Esophagus muscularis mucosa (tissue), 3 donors: ENCODE results near the gene CRIP2.

Source experiments
- POLR2A ChIP-seq: fragments of 450-650 bp; IDR thresholded peaks from one replicate; pipeline ENCODE4 v1.6.1; 2017; ENCODE audit warnings: antibody characterized with exemption, moderate library complexity, mild to moderate bottlenecking, low read depth
- TF ChIP-seq, protein P1 (sequence below), 3 experiments: fragments of 200-600 bp in 2 of 3; fragments of 450-650 bp in 1 of 3; sonication (generic) in 2 of 3; IDR thresholded peaks; one replicate each; pipeline ENCODE4 v1.5.1; 2017 to 2019; ENCODE audit warnings: antibody characterized with exemption in 3 of 3, mild to moderate bottlenecking in 2 of 3, moderate library complexity in 1 of 3

DNA sequence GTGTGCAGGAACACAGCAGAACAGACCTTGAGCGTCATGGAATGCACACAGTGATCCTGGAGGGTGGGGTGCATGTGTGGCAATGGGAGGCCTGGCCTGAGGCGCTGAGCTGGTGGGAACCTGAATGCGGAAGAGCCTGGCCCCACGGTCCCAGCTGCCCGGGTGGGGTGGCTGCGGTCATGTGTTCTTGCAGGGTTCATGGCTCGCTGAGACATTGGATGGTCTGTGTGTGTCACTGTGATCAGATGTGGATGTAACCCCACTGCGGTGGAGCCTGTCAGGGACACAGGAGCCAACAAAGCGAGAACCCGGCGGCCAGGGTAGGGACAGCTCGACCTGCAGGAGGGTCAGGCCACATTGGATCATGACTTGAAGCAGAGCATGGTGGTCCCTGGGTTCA, 31.8 kb upstream of the CRIP2 start:
- no peak for TF ChIP-seq POLR2A
- TF ChIP-seq, protein P1, sequence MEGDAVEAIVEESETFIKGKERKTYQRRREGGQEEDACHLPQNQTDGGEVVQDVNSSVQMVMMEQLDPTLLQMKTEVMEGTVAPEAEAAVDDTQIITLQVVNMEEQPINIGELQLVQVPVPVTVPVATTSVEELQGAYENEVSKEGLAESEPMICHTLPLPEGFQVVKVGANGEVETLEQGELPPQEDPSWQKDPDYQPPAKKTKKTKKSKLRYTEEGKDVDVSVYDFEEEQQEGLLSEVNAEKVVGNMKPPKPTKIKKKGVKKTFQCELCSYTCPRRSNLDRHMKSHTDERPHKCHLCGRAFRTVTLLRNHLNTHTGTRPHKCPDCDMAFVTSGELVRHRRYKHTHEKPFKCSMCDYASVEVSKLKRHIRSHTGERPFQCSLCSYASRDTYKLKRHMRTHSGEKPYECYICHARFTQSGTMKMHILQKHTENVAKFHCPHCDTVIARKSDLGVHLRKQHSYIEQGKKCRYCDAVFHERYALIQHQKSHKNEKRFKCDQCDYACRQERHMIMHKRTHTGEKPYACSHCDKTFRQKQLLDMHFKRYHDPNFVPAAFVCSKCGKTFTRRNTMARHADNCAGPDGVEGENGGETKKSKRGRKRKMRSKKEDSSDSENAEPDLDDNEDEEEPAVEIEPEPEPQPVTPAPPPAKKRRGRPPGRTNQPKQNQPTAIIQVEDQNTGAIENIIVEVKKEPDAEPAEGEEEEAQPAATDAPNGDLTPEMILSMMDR (IDR thresholded peaks at IDR 0.05) = no peak
